GM10248 (cell line): Measurements from ENCODE around the gene RXFP3.

ENCODE experiments used
- CTCF ChIA-PET: fragments of 300-600 bp; sonication (Branson Sonifier 250); formaldehyde crosslinking; extraction: SDS; loops from one replicate; lab custom pipeline; 2021; ENCODE audit warnings: antibody characterized with exemption; lab: Yijun Ruan, JAX
- POLR2A ChIA-PET: fragments of 350-650 bp; sonication (Branson Sonifier 250); formaldehyde crosslinking; extraction: SDS; loops from one replicate; lab custom pipeline; 2020; ENCODE audit warnings: antibody characterized with exemption; lab: Yijun Ruan, JAX
- DNase-seq: peaks from one replicate; pipeline ENCODE4 v3.0.0; 2012; ENCODE audit errors: extremely low spot score
- TF ChIP-seq, protein P1 (sequence below): IDR thresholded peaks from 2 replicates; pipeline ENCODE4 v1.5.1; 2012; ENCODE audit warnings: mild to moderate bottlenecking, low read depth; ENCODE audit errors: extremely low read depth, missing control alignments, control extremely low read depth

The RXFP3 gene

DNA sequence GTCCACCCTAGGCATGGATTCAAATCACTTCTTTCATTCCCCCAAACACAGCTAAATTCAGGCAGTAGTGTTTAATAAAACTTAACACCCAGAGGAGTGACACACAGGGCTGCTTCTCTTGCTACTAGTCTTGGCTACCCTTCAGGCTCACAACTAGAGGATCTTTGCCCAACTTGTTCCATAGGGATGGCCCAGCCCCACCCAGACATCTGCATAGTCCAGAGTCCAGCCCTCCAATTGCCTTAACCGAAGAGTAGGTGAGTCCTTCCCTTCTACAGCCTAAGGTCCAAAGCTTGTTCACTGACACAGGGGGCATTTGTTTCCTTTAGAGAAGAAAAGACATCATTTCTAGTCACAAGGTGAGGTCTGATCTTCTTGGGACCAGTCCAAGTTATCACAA lies 15.2 kb upstream of the RXFP3 start:
- no peak for DNase-seq
- TF ChIP-seq, protein P1, sequence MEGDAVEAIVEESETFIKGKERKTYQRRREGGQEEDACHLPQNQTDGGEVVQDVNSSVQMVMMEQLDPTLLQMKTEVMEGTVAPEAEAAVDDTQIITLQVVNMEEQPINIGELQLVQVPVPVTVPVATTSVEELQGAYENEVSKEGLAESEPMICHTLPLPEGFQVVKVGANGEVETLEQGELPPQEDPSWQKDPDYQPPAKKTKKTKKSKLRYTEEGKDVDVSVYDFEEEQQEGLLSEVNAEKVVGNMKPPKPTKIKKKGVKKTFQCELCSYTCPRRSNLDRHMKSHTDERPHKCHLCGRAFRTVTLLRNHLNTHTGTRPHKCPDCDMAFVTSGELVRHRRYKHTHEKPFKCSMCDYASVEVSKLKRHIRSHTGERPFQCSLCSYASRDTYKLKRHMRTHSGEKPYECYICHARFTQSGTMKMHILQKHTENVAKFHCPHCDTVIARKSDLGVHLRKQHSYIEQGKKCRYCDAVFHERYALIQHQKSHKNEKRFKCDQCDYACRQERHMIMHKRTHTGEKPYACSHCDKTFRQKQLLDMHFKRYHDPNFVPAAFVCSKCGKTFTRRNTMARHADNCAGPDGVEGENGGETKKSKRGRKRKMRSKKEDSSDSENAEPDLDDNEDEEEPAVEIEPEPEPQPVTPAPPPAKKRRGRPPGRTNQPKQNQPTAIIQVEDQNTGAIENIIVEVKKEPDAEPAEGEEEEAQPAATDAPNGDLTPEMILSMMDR: no peak
- CTCF ChIA-PET: interaction anchor here (1.1 to 9.2 kb wide), 3 partner anchors 13 to 50 kb away, joined by 4 to 68 read pairs (median 7); partner anchors contain the start of gene RXFP3
- POLR2A ChIA-PET: no interaction called here

DNA sequence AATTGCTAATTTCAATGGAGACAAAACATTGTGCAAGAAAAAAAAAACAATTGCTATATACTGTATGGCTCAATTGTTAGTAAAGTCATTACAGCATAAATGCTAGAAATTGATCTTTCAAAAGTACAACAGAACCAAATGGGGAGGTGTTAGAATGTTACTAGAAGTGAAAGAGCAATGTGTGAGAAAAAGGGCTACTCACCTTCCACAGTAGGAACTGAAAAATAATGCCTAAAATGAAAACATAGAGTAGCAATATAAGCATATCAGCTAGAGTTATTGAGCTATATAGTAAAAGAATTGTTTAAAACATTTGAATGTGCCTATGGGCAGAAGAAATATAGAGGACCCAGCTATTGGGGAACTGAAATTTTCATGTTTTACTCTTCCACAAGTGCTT lies 10.9 kb upstream of the RXFP3 start:
- TF ChIP-seq, protein P1: no peak
- ChIA-PET POLR2A (no interaction called here), CTCF (interaction anchor here (9.2 kb wide), 1 partner anchor 9 kb away, joined by 68 read pairs; the partner anchor contains the start of gene RXFP3)

GRCh38 chr5:33927685-33928084 lies 8.5 kb upstream of the RXFP3 start:
- TF ChIP-seq, protein P1: no peak
- ChIA-PET CTCF (no interaction called here), POLR2A (no interaction called here)
- no peak for DNase-seq

More for the DNA sequence above, 10.9 kb upstream of the RXFP3 start:
- DNase-seq: no peak

GRCh38 chr5:33928283-33928682 lies 7.9 kb upstream of the RXFP3 start:
- POLR2A ChIA-PET: no interaction called here
- TF ChIP-seq, protein P1: no peak
- CTCF ChIA-PET: interaction anchor here (1.2 kb wide), 1 partner anchor 19 kb away, joined by 3 read pairs; no protein-coding TSS in a partner anchor
- no peak for DNase-seq

DNA sequence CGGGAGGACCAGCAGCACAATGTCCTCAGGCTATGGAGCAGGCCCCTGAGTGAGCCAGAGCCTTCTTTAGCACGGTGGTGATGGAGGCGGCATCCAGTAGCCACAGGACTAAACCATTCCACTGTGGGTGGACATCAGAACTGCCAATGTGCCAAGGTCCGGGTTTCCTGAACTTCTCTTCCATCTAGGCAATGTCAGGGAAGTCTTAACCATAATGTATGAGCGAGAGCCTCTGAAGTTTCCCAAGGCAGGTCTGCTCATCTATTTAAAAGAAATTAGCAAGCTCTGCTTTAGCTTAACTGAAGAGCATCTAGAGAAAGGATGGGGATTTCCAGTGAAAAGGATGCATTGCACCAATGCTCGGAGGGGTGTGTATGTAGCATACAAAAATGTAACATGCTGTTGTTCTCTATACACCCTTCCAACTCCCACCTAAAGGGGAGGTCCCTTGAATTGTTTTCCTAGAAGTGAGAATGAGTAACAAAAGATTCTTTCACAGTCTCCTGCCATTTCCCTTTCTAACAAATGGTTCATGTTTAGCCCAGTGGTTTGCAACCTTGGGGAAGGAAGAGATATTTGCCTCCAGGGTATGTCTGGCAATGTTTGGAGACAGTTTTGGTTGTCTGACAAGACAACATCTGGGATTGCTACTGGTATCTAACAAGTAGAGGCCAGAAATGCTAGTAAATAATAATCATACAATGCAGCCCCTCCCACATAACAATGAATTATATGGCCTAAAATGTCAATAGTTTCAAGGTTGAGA lies 6.1 kb upstream of the RXFP3 start:
- no peak for DNase-seq
- ChIA-PET POLR2A (no interaction called here), CTCF (interaction anchor here (2.0 kb wide), 1 partner anchor 40 kb away, joined by 6 read pairs; no protein-coding TSS in a partner anchor)
- TF ChIP-seq, protein P1: no peak

- CTCF ChIA-PET: interaction anchor here (1.2 to 6.0 kb wide), 7 partner anchors 10 to 495 kb away, joined by 3 to 68 read pairs (median 5); no protein-coding TSS in a partner anchor
- POLR2A ChIA-PET: no interaction called here
- TF ChIP-seq, protein P1: no peak
- DNase-seq: no peak
Measured at GRCh38 chr5:33931136-33931535, 5.0 kb upstream of the RXFP3 start.
